Ecto neural progenitor cell (in vitro differentiated cells): ENCODE measurements around the gene PLEKHG4B.
"Not testable (repeated sequence)": the region's sequence is repeated elsewhere in the genome, so short reads cannot be mapped to it uniquely, and the experiment has no call there.

Experiments
- DNase-seq: peaks from one replicate; pipeline ENCODE4 v3.0.0-alpha.2; 2018; ENCODE audit warnings: low spot score

The PLEKHG4B gene

DNA sequence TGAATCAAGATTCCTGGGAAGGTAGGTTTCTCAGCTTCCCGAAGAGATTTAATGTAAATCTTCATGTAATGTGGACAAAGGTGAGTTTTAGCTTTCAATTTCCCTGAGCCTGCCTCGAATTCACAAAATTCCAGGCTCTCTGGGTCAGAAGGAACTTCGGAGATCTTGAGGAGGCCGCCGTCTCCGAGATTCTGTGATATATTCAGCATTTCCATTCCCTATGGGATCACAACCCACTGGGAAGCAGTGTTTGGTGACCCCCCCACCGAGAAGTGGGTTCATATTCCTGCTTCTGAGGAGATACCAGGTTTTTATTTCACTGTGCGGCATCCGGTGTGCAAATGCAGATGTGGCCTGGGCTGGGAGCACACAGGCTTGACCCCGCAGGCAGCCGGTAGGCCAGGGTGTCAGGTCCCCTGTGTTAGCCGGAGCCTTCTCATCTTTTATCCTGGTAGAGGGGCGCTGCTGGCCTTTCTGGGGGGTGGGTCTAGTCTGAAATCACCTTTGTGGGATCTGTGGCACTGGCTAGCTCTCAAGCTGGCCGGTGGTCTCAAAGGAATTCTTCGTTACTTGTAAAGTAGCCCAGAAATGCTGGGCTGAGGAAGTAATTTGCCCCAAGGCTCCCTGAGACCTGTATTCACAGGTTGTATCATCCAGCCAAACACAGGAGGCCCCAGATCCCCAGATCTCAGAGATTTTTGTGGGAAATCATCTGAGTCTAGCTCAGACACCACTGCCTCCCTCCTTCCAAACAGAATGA lies 1.4 kb downstream of the PLEKHG4B start:
- DNase-seq, result no peak

- peak; percentile 41 for DNase-seq
Measured at GRCh38 chr5:94113-94892, 2.3 kb downstream of the PLEKHG4B start.

- DNase-seq, result peak; percentile 32
Measured at GRCh38 chr5:95241-95980, 3.4 kb downstream of the PLEKHG4B start.

GRCh38 chr5:96976-97660 lies 5.2 kb downstream of the PLEKHG4B start:
- DNase-seq, result peak; percentile 10

DNA sequence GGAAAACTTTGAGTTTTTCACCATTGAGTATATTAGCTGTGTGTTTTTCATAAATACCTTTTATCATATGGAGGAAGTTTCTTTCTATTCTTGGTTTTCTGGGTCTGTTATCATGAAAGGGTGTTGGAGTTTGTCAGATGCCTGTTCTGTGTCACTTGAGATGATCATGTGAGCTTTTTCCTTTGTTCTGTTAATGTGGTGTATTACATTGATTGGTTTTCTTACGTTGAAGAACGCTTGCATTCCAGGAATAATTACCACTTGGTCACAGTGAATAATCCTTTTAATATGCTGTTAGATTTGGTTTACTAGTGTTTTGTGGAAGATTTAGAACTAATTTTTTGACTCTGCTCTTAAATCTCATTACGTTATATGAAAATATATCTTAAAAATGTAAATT lies 7.8 kb downstream of the PLEKHG4B start:
- DNase-seq, result no peak

DNA sequence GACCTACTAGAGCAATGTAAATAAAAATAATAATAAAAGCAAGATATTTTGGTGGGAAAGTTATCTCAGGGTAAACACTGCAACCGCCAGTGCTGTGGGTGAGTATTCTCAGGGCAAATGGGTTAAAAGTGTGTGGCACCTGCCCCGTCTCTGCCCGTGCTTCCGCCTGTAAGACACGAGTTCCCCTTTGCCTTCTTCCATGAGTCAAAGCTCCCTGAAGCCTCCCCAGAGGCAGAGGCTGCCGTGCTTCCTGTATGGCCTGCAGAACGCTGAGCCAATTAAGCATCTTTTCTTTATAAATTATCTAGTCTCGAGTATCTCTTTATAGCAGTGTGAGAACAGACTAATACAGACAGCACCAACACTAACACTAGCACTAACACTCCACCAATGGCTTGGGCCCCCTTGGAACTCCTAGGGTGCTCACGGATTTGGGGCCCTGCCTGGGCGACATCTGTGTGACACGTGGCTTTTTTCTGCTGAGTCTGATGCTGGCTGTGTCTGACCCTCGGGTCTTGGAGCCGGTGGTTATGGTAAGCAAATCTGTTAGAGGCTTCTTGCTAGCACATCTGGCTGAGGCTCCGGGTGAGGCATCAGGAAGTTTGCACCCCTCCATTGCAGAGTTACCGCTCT lies 10.6 kb downstream of the PLEKHG4B start:
- no peak for DNase-seq

- not testable (repeated sequence) for DNase-seq
Measured at GRCh38 chr5:104106-104505, 12.1 kb downstream of the PLEKHG4B start.

- no peak for DNase-seq
Measured at GRCh38 chr5:104778-105296, 12.9 kb downstream of the PLEKHG4B start.

GRCh38 chr5:105504-106070 lies 13.6 kb downstream of the PLEKHG4B start:
- DNase-seq, result no peak

GRCh38 chr5:106587-106986 lies 14.6 kb downstream of the PLEKHG4B start:
- no peak for DNase-seq

GRCh38 chr5:107526-107925 lies 15.6 kb downstream of the PLEKHG4B start:
- DNase-seq, result no peak

- DNase-seq, result no peak
Measured at GRCh38 chr5:109826-110225, 17.9 kb downstream of the PLEKHG4B start.

- DNase-seq, result no peak
Measured at GRCh38 chr5:110270-110888, 18.4 kb downstream of the PLEKHG4B start.

- no peak for DNase-seq
Measured at GRCh38 chr5:111171-111570, 19.2 kb downstream of the PLEKHG4B start.

DNA sequence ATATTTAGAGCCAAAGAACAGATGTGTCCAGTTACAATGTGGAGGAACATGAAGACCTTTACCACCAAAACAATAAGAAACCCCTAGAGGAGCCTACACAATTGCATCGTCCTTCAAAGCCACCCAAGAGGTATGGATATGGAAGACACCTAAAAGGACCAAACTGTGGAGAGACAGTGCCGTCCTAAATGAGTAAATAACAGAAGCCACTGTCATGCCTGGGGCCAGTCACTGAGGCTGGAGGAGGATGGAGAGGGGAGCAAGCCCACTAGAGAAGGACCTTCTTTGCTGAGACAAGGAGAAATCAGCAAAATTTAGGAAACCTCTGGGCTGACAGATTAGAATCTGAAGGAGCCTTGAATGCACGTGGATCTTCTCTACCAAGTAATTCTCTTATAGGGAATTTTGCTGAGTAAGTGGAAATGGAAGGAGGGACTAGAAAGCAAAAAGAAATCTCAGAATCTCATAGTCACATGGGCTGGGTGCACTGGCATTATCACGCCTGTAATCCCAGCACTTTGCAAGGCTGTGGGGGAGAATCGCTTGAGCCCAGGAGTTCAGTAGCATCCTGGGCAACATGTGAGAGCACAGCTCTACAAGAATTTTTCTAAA lies 27.6 kb downstream of the PLEKHG4B start:
- DNase-seq, result no peak

- no peak for DNase-seq
Measured at GRCh38 chr5:121432-121831, 29.5 kb downstream of the PLEKHG4B start.

- no peak for DNase-seq
Measured at GRCh38 chr5:125815-126214, 33.8 kb downstream of the PLEKHG4B start.

- DNase-seq, result no peak
Measured at GRCh38 chr5:126806-127205, 34.8 kb downstream of the PLEKHG4B start.

- DNase-seq, result no peak
Measured at GRCh38 chr5:127886-128285, 35.9 kb downstream of the PLEKHG4B start.

- no peak for DNase-seq
Measured at GRCh38 chr5:128446-128845, 36.5 kb downstream of the PLEKHG4B start.
